ENCODE measurements around the gene CPS1.

Gene CPS1

DNA sequence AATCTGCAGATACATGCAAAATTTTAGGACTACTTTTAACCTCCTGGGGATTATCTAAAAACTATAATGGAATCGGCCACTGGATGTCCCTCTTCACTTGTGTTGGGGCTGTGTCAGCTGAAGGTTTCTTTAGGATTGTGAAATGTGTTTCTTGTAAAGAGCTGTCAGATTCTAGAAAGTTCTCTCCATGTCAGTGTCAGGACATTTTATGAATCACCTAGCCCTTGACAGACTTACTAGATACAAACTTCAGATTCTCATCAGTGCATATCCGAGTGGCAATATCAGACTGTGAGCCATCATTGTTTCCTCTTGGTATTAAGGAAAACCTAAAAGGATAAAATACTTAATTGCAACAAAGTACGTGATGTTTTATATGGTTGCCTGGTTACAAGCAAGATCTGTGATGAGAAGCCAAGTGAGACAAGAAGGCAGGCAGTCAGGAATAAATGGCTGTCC is 107.3 kb downstream of the CPS1 start:
- Histone ChIP-seq H3K36me3 (ENCODE audit: insufficient read depth) (no peaks in the 10 kb centered on the region), H3K9ac (no peak overlapping the region), H3K4me2 (no peak overlapping the region), H2AFZ (ENCODE audit: low read depth) (no peak overlapping the region), H3K4me1 (ENCODE audit: low read depth, poor library complexity, severe bottlenecking) (no peaks in the 10 kb centered on the region), H4K20me1 (ENCODE audit: insufficient read depth) (no peaks in the 10 kb centered on the region), H3K27me3 (ENCODE audit: insufficient read depth, low read depth) (no peaks in the 10 kb centered on the region), H3K4me3 (IDR thresholded peaks at IDR 0.05; ENCODE audit: insufficient read depth, low read depth, low read length) (no peak overlapping the region), H3K27ac (no peak overlapping the region), H3K79me2 (ENCODE audit: insufficient read depth, low read depth) (no peaks in the 10 kb centered on the region)
- TF ChIP-seq, protein P1, sequence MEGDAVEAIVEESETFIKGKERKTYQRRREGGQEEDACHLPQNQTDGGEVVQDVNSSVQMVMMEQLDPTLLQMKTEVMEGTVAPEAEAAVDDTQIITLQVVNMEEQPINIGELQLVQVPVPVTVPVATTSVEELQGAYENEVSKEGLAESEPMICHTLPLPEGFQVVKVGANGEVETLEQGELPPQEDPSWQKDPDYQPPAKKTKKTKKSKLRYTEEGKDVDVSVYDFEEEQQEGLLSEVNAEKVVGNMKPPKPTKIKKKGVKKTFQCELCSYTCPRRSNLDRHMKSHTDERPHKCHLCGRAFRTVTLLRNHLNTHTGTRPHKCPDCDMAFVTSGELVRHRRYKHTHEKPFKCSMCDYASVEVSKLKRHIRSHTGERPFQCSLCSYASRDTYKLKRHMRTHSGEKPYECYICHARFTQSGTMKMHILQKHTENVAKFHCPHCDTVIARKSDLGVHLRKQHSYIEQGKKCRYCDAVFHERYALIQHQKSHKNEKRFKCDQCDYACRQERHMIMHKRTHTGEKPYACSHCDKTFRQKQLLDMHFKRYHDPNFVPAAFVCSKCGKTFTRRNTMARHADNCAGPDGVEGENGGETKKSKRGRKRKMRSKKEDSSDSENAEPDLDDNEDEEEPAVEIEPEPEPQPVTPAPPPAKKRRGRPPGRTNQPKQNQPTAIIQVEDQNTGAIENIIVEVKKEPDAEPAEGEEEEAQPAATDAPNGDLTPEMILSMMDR (conservative IDR thresholded peaks at IDR 0.05; ENCODE audit: low read depth, low read length), result peak; percentile 36; the same call in 1 of the 2 replicates

DNA sequence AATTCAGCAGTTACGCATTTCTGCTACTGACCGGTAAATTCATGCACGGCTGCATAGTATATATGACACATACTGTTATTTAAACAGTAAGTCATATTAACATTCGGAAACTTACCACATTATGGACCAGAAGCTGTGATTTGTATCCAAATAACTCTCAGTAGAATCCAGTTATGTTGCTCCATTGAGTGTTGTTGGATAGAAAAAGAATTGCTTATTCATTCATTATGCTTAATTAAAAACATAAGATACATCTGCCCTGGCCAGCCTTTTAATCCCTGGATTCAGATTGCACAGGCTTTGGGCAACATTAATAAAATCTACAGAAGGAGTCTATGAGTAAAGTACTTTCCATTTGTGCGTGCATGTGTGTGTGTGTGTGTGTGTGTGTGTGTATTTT is 111.3 kb downstream of the CPS1 start:
- no peaks in the 10 kb centered on the region for H3K79me2 ChIP-seq (ENCODE audit: insufficient read depth, low read depth)
- H3K4me3 ChIP-seq (IDR thresholded peaks at IDR 0.05; ENCODE audit: insufficient read depth, low read depth, low read length), result no peak overlapping the region
- no peak overlapping the region for H3K4me2 ChIP-seq
- H3K36me3 ChIP-seq (ENCODE audit: insufficient read depth), result no peaks in the 10 kb centered on the region
- H3K27ac ChIP-seq, result no peak overlapping the region
- no peak overlapping the region for H2AFZ ChIP-seq (ENCODE audit: low read depth)
- H3K4me1 ChIP-seq (ENCODE audit: low read depth, poor library complexity, severe bottlenecking), result no peaks in the 10 kb centered on the region
- H3K9ac ChIP-seq, result no peak overlapping the region
- no peaks in the 10 kb centered on the region for H4K20me1 ChIP-seq (ENCODE audit: insufficient read depth)
- TF ChIP-seq, protein P1 (conservative IDR thresholded peaks at IDR 0.05; ENCODE audit: low read depth, low read length), result no peak
- H3K27me3 ChIP-seq (ENCODE audit: insufficient read depth, low read depth), result no peaks in the 10 kb centered on the region

DNA sequence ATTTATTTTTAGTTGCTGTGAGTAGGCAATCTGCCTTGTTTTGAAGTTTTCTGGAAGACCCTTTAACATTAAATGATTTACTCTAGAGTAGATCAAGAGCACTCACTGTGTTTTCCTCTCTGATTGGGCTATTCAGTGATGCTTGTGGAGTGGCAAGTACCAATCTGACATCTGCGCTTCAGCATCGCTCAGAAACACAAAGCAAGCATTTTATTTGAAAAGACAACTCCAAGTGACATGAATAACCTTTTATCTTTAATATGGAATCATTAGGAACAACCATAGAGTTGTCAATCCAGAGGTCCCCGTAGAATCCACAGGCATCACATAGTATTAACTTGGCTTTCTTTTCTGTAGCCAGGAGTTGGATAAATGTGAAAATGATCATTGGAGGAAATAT is 114.7 kb downstream of the CPS1 start:
- Histone ChIP-seq H3K27me3 (ENCODE audit: insufficient read depth, low read depth) (no peaks in the 10 kb centered on the region), H3K4me3 (IDR thresholded peaks at IDR 0.05; ENCODE audit: insufficient read depth, low read depth, low read length) (no peak overlapping the region), H4K20me1 (ENCODE audit: insufficient read depth) (no peaks in the 10 kb centered on the region), H3K9ac (no peak overlapping the region), H3K36me3 (ENCODE audit: insufficient read depth) (no peaks in the 10 kb centered on the region), H3K4me1 (ENCODE audit: low read depth, poor library complexity, severe bottlenecking) (no peaks in the 10 kb centered on the region), H3K79me2 (ENCODE audit: insufficient read depth, low read depth) (no peaks in the 10 kb centered on the region), H2AFZ (ENCODE audit: low read depth) (no peak overlapping the region), H3K4me2 (no peak overlapping the region), H3K27ac (no peak overlapping the region)
- TF ChIP-seq, protein P1 (conservative IDR thresholded peaks at IDR 0.05; ENCODE audit: low read depth, low read length), result no peak

DNA sequence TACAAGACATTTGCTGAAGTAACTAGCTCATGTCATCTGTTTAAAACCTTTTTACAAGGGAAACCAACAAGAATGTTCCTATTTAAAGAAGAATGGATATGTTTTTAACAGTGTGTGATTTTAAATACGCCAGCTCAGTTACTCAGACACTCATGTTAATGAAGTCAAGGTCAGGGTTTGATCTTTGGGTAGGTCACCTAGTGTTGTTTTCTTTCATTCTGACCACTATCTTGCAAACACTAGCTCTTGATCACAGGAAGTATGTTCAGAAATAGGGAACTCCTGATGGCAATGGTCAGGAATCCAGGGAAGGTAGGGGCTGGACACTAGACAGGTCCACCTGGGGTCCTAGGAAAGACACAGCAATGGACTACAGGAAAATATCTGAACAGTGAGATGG is 116.7 kb downstream of the CPS1 start:
- TF ChIP-seq, protein P1 (conservative IDR thresholded peaks at IDR 0.05; ENCODE audit: low read depth, low read length), result no peak
- H3K79me2 ChIP-seq (ENCODE audit: insufficient read depth, low read depth), result no peaks in the 10 kb centered on the region
- H3K4me2 ChIP-seq, result no peak overlapping the region
- H3K27me3 ChIP-seq (ENCODE audit: insufficient read depth, low read depth), result no peaks in the 10 kb centered on the region
- H2AFZ ChIP-seq (ENCODE audit: low read depth), result no peak overlapping the region
- H3K4me3 ChIP-seq (IDR thresholded peaks at IDR 0.05; ENCODE audit: insufficient read depth, low read depth, low read length), result no peak overlapping the region
- no peaks in the 10 kb centered on the region for H3K4me1 ChIP-seq (ENCODE audit: low read depth, poor library complexity, severe bottlenecking)
- H3K9ac ChIP-seq, result no peak overlapping the region
- H4K20me1 ChIP-seq (ENCODE audit: insufficient read depth), result no peaks in the 10 kb centered on the region
- no peak overlapping the region for H3K27ac ChIP-seq
- H3K36me3 ChIP-seq (ENCODE audit: insufficient read depth), result no peaks in the 10 kb centered on the region

Measured in KMS-11 (cell line).